ENCODE measurements around the gene ADD1. TPM values are rescaled to one million over a fixed set of nuclear protein-coding genes. Genes with fewer than 3 reads are reported as not detected.

ADD1 gene
- total and polyA plus RNA-seq, 2 of the 13 experiments (the other 11 are each of a cell fraction or from before 2014, with no cell fraction given) = 73.9 to 122 TPM

- intact Hi-C loops (cut with micrococcal nuclease; ENCODE audit: unreplicated experiment) = no loop called here
- no peak for ATAC-seq
- in situ Hi-C loops (cut with HindIII; ENCODE audit: extremely low pct_ligation_motif_present, low pct_unique_long_range_greater_than_20kb) = no loop called here
- Histone ChIP-seq H3K9ac (ENCODE audit: insufficient read depth, low read depth, low read length) (no peak overlapping the region), H3K27me3 (ENCODE audit: control insufficient read depth in 1 of 2, insufficient read depth in 2 of 2, low read length in 2 of 2) (no peaks in the 10 kb centered on the region), H3K9me3 (ENCODE audit: low read length) (no peaks in the 10 kb centered on the region), H3K4me3 (replicated peaks in 1 of 3; ENCODE audit: insufficient read depth in 1 of 3, low read depth in 2 of 3, low read length in 3 of 3) (no peak overlapping the region), H3K4me1 (ENCODE audit: insufficient read depth, low read length) (no peaks in the 10 kb centered on the region), H3K79me2 (ENCODE audit: insufficient read depth, low read length) (peaks cover 5% of the 10 kb centered on the region), H4K20me1 (ENCODE audit: insufficient read depth, low read length) (no peaks in the 10 kb centered on the region), H3K36me3 (replicated peaks in 1 of 2; ENCODE audit: control insufficient read depth in 1 of 2, insufficient read depth in 2 of 2, low read length in 2 of 2) (peaks cover 25 to 67% of the 10 kb centered on the region in 2 experiments), H3K27ac (ENCODE audit: extremely low read length, insufficient read depth, low read length) (no peak overlapping the region), H3K4me2 (ENCODE audit: low read depth, low read length) (no peak overlapping the region), H2AFZ (ENCODE audit: low read length) (no peak overlapping the region)
- TF ChIP-seq HIC2 (CRISPR knock-in tag; IDR thresholded peaks at IDR 0.05; ENCODE audit: low read depth) (no peak), MAFK (conservative IDR thresholded peaks at IDR 0.05 in 1 of 2, IDR thresholded peaks at IDR 0.05 in 1 of 2; ENCODE audit: low read length in 2 of 2) (peak; percentile 48 to 61), IRF2 (CRISPR knock-in tag; IDR thresholded peaks at IDR 0.05) (no peak), ZNF350 (CRISPR knock-in tag; IDR thresholded peaks at IDR 0.05; ENCODE audit: borderline replicate concordance, low read depth) (no peak)
- ChIA-PET POLR2A (no interaction called here), CTCF (ENCODE audit: low intra/inter-chr PET ratio, low total read pairs) (no interaction called here)
- BruUV-seq (replicated peaks) = no TSS peak
- DNase-seq (ENCODE audit: low spot score) = no peak
- no peak for FAIRE-seq
- 100% methylated on average over 1 of the region's 1 CpG for WGBS (ENCODE audit: low lambda C conversion rate)
Observed at GRCh38 chr4:2882341-2882740, 38.7 kb downstream of the ADD1 start.

GRCh38 chr4:2886161-2886560 lies 42.5 kb downstream of the ADD1 start:
- CTCF ChIA-PET (ENCODE audit: low intra/inter-chr PET ratio, low total read pairs) = no interaction called here
- H4K20me1 ChIP-seq (ENCODE audit: insufficient read depth, low read length) = no peaks in the 10 kb centered on the region
- H3K27ac ChIP-seq (ENCODE audit: extremely low read length, insufficient read depth, low read length) = no peak overlapping the region
- 98% methylated on average over 9 of the region's 9 CpGs for WGBS (ENCODE audit: low lambda C conversion rate)
- H3K36me3 ChIP-seq (replicated peaks in 1 of 2; ENCODE audit: control insufficient read depth in 1 of 2, insufficient read depth in 2 of 2, low read length in 2 of 2) = peaks cover 25 to 46% of the 10 kb centered on the region in 2 experiments
- ATAC-seq (no peak), FAIRE-seq (no peak), DNase-seq (ENCODE audit: low spot score) (no peak)
- no peak overlapping the region for H3K4me2 ChIP-seq (ENCODE audit: low read depth, low read length)
- H3K4me3 ChIP-seq (replicated peaks in 1 of 3; ENCODE audit: insufficient read depth in 1 of 3, low read depth in 2 of 3, low read length in 3 of 3) = no peak overlapping the region
- H3K27me3 ChIP-seq (ENCODE audit: control insufficient read depth in 1 of 2, insufficient read depth in 2 of 2, low read length in 2 of 2) = no peaks in the 10 kb centered on the region
- in situ Hi-C loops (cut with HindIII; ENCODE audit: extremely low pct_ligation_motif_present, low pct_unique_long_range_greater_than_20kb) (no loop called here), intact Hi-C loops (cut with micrococcal nuclease; ENCODE audit: unreplicated experiment) (no loop called here)
- TF ChIP-seq TBX3 (IDR thresholded peaks at IDR 0.05; ENCODE audit: borderline replicate concordance) (no peak), ZNF878 (CRISPR knock-in tag; IDR thresholded peaks at IDR 0.05) (no peak), DZIP1 (CRISPR knock-in tag; IDR thresholded peaks at IDR 0.05) (no peak)
- no peaks in the 10 kb centered on the region for H3K9me3 ChIP-seq (ENCODE audit: low read length)
- peaks cover 2% of the 10 kb centered on the region for H3K79me2 ChIP-seq (ENCODE audit: insufficient read depth, low read length)
- H2AFZ ChIP-seq (ENCODE audit: low read length) = no peak overlapping the region
- no peak overlapping the region for H3K9ac ChIP-seq (ENCODE audit: insufficient read depth, low read depth, low read length)
- POLR2A ChIA-PET = no interaction called here
- no TSS peak for BruUV-seq (replicated peaks)
- no peaks in the 10 kb centered on the region for H3K4me1 ChIP-seq (ENCODE audit: insufficient read depth, low read length)
